ENCODE results near the gene CTIF.

Gene CTIF

GRCh38 chr18:48754559-48754958, 215.7 kb downstream of the CTIF start:
- Histone ChIP-seq H3K4me1 (ENCODE audit: control insufficient read depth in 1 of 2, insufficient read depth in 2 of 2, low read length in 2 of 2) (no peaks in the 10 kb centered on the region), H3K9ac (ENCODE audit: low read depth in 1 of 2, low read length in 2 of 2) (no peak overlapping the region), H3K36me3 (ENCODE audit: control insufficient read depth in 1 of 2, insufficient read depth in 2 of 2, low read length in 2 of 2) (peaks cover 0 to 4% of the 10 kb centered on the region in 2 donors), H3K4me3 (ENCODE audit: low read depth in 1 of 2, low read length in 2 of 2) (no peak overlapping the region), H3K27ac (ENCODE audit: low read depth, low read length) (no peak overlapping the region), H3K9me3 (ENCODE audit: control insufficient read depth in 1 of 2, low read length in 2 of 2) (no peaks in the 10 kb centered on the region), H3K27me3 (ENCODE audit: control insufficient read depth in 1 of 2, insufficient read depth in 2 of 2, low read length in 2 of 2) (no peaks in the 10 kb centered on the region)

DNA sequence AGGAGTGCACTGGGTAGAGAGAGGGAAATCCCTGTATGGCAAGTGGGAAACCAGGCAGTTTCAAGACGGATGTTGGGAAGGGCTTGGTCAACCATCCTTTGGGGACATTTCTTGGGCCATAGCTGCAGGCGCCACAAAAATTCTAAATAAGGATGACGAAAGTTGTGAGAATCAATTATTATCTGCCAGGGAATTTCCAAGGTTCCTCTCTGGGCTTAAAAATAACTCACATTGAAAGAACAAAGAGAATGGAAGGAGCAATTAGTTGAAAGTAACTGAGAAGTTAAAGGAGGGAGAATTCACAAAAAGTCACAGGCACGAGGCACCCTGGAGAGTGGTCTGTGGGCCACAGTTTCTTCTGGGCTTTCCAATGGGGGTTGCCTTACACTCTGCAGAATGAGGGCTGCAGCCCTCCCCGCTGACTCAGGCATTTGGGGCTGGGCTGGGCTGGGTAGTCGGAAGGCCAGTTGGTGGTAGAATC, 216.2 kb downstream of the CTIF start:
- Histone ChIP-seq H3K4me3 (ENCODE audit: low read depth in 1 of 2, low read length in 2 of 2) (no peak overlapping the region), H3K36me3 (ENCODE audit: control insufficient read depth in 1 of 2, insufficient read depth in 2 of 2, low read length in 2 of 2) (peaks cover 0 to 4% of the 10 kb centered on the region in 2 donors), H3K9ac (ENCODE audit: low read depth in 1 of 2, low read length in 2 of 2) (no peak overlapping the region), H3K27me3 (ENCODE audit: control insufficient read depth in 1 of 2, insufficient read depth in 2 of 2, low read length in 2 of 2) (no peaks in the 10 kb centered on the region), H3K4me1 (ENCODE audit: control insufficient read depth in 1 of 2, insufficient read depth in 2 of 2, low read length in 2 of 2) (no peaks in the 10 kb centered on the region), H3K27ac (ENCODE audit: low read depth, low read length) (no peak overlapping the region), H3K9me3 (ENCODE audit: control insufficient read depth in 1 of 2, low read length in 2 of 2) (no peaks in the 10 kb centered on the region)

- H3K4me3 ChIP-seq (ENCODE audit: low read depth in 1 of 2, low read length in 2 of 2), result no peak overlapping the region
- no peaks in the 10 kb centered on the region for H3K9me3 ChIP-seq (ENCODE audit: control insufficient read depth in 1 of 2, low read length in 2 of 2)
- H3K27ac ChIP-seq (ENCODE audit: low read depth, low read length), result no peak overlapping the region
- peaks cover 0 to 4% of the 10 kb centered on the region in 2 donors for H3K36me3 ChIP-seq (ENCODE audit: control insufficient read depth in 1 of 2, insufficient read depth in 2 of 2, low read length in 2 of 2)
- H3K4me1 ChIP-seq (ENCODE audit: control insufficient read depth in 1 of 2, insufficient read depth in 2 of 2, low read length in 2 of 2), result peaks cover 0 to 7% of the 10 kb centered on the region in 2 donors
- H3K27me3 ChIP-seq (ENCODE audit: control insufficient read depth in 1 of 2, insufficient read depth in 2 of 2, low read length in 2 of 2), result no peaks in the 10 kb centered on the region
- no peak overlapping the region for H3K9ac ChIP-seq (ENCODE audit: low read depth in 1 of 2, low read length in 2 of 2)
Measured at GRCh38 chr18:48756511-48757226, 217.8 kb downstream of the CTIF start.

DNA sequence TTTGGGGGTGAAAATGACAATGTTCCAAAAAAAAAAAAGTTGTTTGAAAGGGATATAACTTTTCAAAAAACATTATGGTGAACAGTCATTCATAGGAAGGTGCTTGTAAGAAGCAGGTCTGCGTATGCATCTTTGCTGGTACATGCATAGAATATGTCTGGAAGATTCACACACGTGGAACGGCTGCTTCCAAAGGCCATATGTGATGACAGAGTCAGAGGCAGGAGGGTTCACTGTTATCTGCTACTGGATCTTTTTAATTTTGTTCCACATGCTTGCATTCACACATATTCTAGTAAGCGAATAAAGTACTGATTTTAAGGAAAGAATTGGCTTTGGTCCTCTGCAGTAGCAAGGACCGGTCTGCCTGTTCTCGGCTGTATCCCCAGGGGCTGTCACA, 218.5 kb downstream of the CTIF start:
- no peak overlapping the region for H3K4me3 ChIP-seq (ENCODE audit: low read depth in 1 of 2, low read length in 2 of 2)
- peaks cover 4 to 6% of the 10 kb centered on the region in 2 donors for H3K36me3 ChIP-seq (ENCODE audit: control insufficient read depth in 1 of 2, insufficient read depth in 2 of 2, low read length in 2 of 2)
- H3K27ac ChIP-seq (ENCODE audit: low read depth, low read length), result no peak overlapping the region
- H3K4me1 ChIP-seq (ENCODE audit: control insufficient read depth in 1 of 2, insufficient read depth in 2 of 2, low read length in 2 of 2), result peaks cover 0 to 11% of the 10 kb centered on the region in 2 donors
- H3K9ac ChIP-seq (ENCODE audit: low read depth in 1 of 2, low read length in 2 of 2), result no peak overlapping the region
- H3K9me3 ChIP-seq (ENCODE audit: control insufficient read depth in 1 of 2, low read length in 2 of 2), result no peaks in the 10 kb centered on the region
- H3K27me3 ChIP-seq (ENCODE audit: control insufficient read depth in 1 of 2, insufficient read depth in 2 of 2, low read length in 2 of 2), result no peaks in the 10 kb centered on the region

GRCh38 chr18:48757906-48758305, 219.1 kb downstream of the CTIF start:
- H3K27ac ChIP-seq (ENCODE audit: low read depth, low read length), result no peak overlapping the region
- H3K27me3 ChIP-seq (ENCODE audit: control insufficient read depth in 1 of 2, insufficient read depth in 2 of 2, low read length in 2 of 2), result no peaks in the 10 kb centered on the region
- H3K9ac ChIP-seq (ENCODE audit: low read depth in 1 of 2, low read length in 2 of 2), result no peak overlapping the region
- no peaks in the 10 kb centered on the region for H3K9me3 ChIP-seq (ENCODE audit: control insufficient read depth in 1 of 2, low read length in 2 of 2)
- peaks cover 0 to 11% of the 10 kb centered on the region in 2 donors for H3K4me1 ChIP-seq (ENCODE audit: control insufficient read depth in 1 of 2, insufficient read depth in 2 of 2, low read length in 2 of 2)
- H3K4me3 ChIP-seq (ENCODE audit: low read depth in 1 of 2, low read length in 2 of 2), result no peak overlapping the region
- peaks cover 4 to 6% of the 10 kb centered on the region in 2 donors for H3K36me3 ChIP-seq (ENCODE audit: control insufficient read depth in 1 of 2, insufficient read depth in 2 of 2, low read length in 2 of 2)

- Histone ChIP-seq H3K9ac (ENCODE audit: low read depth in 1 of 2, low read length in 2 of 2) (no peak overlapping the region), H3K27ac (ENCODE audit: low read depth, low read length) (no peak overlapping the region), H3K27me3 (ENCODE audit: control insufficient read depth in 1 of 2, insufficient read depth in 2 of 2, low read length in 2 of 2) (no peaks in the 10 kb centered on the region), H3K4me1 (ENCODE audit: control insufficient read depth in 1 of 2, insufficient read depth in 2 of 2, low read length in 2 of 2) (peaks cover 0 to 11% of the 10 kb centered on the region in 2 donors), H3K9me3 (ENCODE audit: control insufficient read depth in 1 of 2, low read length in 2 of 2) (no peaks in the 10 kb centered on the region), H3K36me3 (ENCODE audit: control insufficient read depth in 1 of 2, insufficient read depth in 2 of 2, low read length in 2 of 2) (peaks cover 4 to 6% of the 10 kb centered on the region in 2 donors), H3K4me3 (ENCODE audit: low read depth in 1 of 2, low read length in 2 of 2) (no peak overlapping the region)
Measured at GRCh38 chr18:48761582-48761981, 222.8 kb downstream of the CTIF start.

- no peak overlapping the region for H3K27ac ChIP-seq (ENCODE audit: low read depth, low read length)
- H3K4me1 ChIP-seq (ENCODE audit: control insufficient read depth in 1 of 2, insufficient read depth in 2 of 2, low read length in 2 of 2), result peaks cover 0 to 13% of the 10 kb centered on the region in 2 donors
- H3K9ac ChIP-seq (ENCODE audit: low read depth in 1 of 2, low read length in 2 of 2), result no peak overlapping the region
- no peaks in the 10 kb centered on the region for H3K27me3 ChIP-seq (ENCODE audit: control insufficient read depth in 1 of 2, insufficient read depth in 2 of 2, low read length in 2 of 2)
- peaks cover 4 to 6% of the 10 kb centered on the region in 2 donors for H3K36me3 ChIP-seq (ENCODE audit: control insufficient read depth in 1 of 2, insufficient read depth in 2 of 2, low read length in 2 of 2)
- no peaks in the 10 kb centered on the region for H3K9me3 ChIP-seq (ENCODE audit: control insufficient read depth in 1 of 2, low read length in 2 of 2)
- no peak overlapping the region for H3K4me3 ChIP-seq (ENCODE audit: low read depth in 1 of 2, low read length in 2 of 2)
Measured at GRCh38 chr18:48762022-48762421, 223.2 kb downstream of the CTIF start.

GRCh38 chr18:48762836-48763718, 224.2 kb downstream of the CTIF start:
- no peaks in the 10 kb centered on the region for H3K9me3 ChIP-seq (ENCODE audit: control insufficient read depth in 1 of 2, low read length in 2 of 2)
- H3K27me3 ChIP-seq (ENCODE audit: control insufficient read depth in 1 of 2, insufficient read depth in 2 of 2, low read length in 2 of 2), result no peaks in the 10 kb centered on the region
- no peak overlapping the region for H3K27ac ChIP-seq (ENCODE audit: low read depth, low read length)
- H3K4me1 ChIP-seq (ENCODE audit: control insufficient read depth in 1 of 2, insufficient read depth in 2 of 2, low read length in 2 of 2), result peaks cover 0 to 17% of the 10 kb centered on the region in 2 donors
- H3K4me3 ChIP-seq (ENCODE audit: low read depth in 1 of 2, low read length in 2 of 2), result no peak overlapping the region
- no peak overlapping the region for H3K9ac ChIP-seq (ENCODE audit: low read depth in 1 of 2, low read length in 2 of 2)
- peaks cover under 1 to 6% of the 10 kb centered on the region in 2 donors for H3K36me3 ChIP-seq (ENCODE audit: control insufficient read depth in 1 of 2, insufficient read depth in 2 of 2, low read length in 2 of 2)

- Histone ChIP-seq H3K4me1 (ENCODE audit: control insufficient read depth in 1 of 2, insufficient read depth in 2 of 2, low read length in 2 of 2) (peaks cover 0 to 17% of the 10 kb centered on the region in 2 donors), H3K36me3 (ENCODE audit: control insufficient read depth in 1 of 2, insufficient read depth in 2 of 2, low read length in 2 of 2) (peaks cover 0 to 6% of the 10 kb centered on the region in 2 donors), H3K9ac (ENCODE audit: low read depth in 1 of 2, low read length in 2 of 2) (no peak overlapping the region), H3K4me3 (ENCODE audit: low read depth in 1 of 2, low read length in 2 of 2) (no peak overlapping the region), H3K27me3 (ENCODE audit: control insufficient read depth in 1 of 2, insufficient read depth in 2 of 2, low read length in 2 of 2) (no peaks in the 10 kb centered on the region), H3K27ac (ENCODE audit: low read depth, low read length) (no peak overlapping the region), H3K9me3 (ENCODE audit: control insufficient read depth in 1 of 2, low read length in 2 of 2) (no peaks in the 10 kb centered on the region)
Measured at GRCh38 chr18:48763719-48764100, 224.9 kb downstream of the CTIF start.

GRCh38 chr18:48765053-48765452, 226.2 kb downstream of the CTIF start:
- H3K9ac ChIP-seq (ENCODE audit: low read depth in 1 of 2, low read length in 2 of 2), result no peak overlapping the region
- H3K27ac ChIP-seq (ENCODE audit: low read depth, low read length), result no peak overlapping the region
- H3K4me3 ChIP-seq (ENCODE audit: low read depth in 1 of 2, low read length in 2 of 2), result no peak overlapping the region
- no peaks in the 10 kb centered on the region for H3K9me3 ChIP-seq (ENCODE audit: control insufficient read depth in 1 of 2, low read length in 2 of 2)
- peaks cover 0 to 17% of the 10 kb centered on the region in 2 donors for H3K4me1 ChIP-seq (ENCODE audit: control insufficient read depth in 1 of 2, insufficient read depth in 2 of 2, low read length in 2 of 2)
- H3K27me3 ChIP-seq (ENCODE audit: control insufficient read depth in 1 of 2, insufficient read depth in 2 of 2, low read length in 2 of 2), result no peaks in the 10 kb centered on the region
- peaks cover 0 to 6% of the 10 kb centered on the region in 2 donors for H3K36me3 ChIP-seq (ENCODE audit: control insufficient read depth in 1 of 2, insufficient read depth in 2 of 2, low read length in 2 of 2)
